ENCODE results near the gene QSOX1.

The QSOX1 gene

GRCh38 chr1:180250883-180251509 lies 96.3 kb downstream of the QSOX1 start:
- no peak for DNase-seq (ENCODE audit: low read depth, low spot score)

GRCh38 chr1:180251526-180252305 lies 97.0 kb downstream of the QSOX1 start:
- no peak for DNase-seq (ENCODE audit: low read depth, low spot score)

- DNase-seq (ENCODE audit: low read depth, low spot score): peak; percentile 70
Measured at GRCh38 chr1:180252638-180253536, 98.2 kb downstream of the QSOX1 start.

All from astrocyte of the hippocampus (primary cell).